Fibroblast of lung (primary cell): ENCODE measurements around the gene C1QL3.

Experiments used
- EZH2 ChIP-seq: IDR thresholded peaks from 2 replicates; pipeline ENCODE4 v1.5.1; 2012; ENCODE audit warnings: low read length, control low read depth, mild to moderate bottlenecking; ENCODE audit errors: missing control alignments
- TF ChIP-seq, protein P1 (sequence below), 2 donors: IDR thresholded peaks in 1 of 2; conservative IDR thresholded peaks in 1 of 2; 1 replicate in 1 of 2; 2 replicates in 1 of 2; pipeline ENCODE4 v1.5.1; 2011 to 2012; ENCODE audit warnings: low read length in 2 of 2, control low read depth in 1 of 2, inconsistent platforms in 1 of 2, low read depth in 1 of 2, mild to moderate bottlenecking in 1 of 2

DNA sequence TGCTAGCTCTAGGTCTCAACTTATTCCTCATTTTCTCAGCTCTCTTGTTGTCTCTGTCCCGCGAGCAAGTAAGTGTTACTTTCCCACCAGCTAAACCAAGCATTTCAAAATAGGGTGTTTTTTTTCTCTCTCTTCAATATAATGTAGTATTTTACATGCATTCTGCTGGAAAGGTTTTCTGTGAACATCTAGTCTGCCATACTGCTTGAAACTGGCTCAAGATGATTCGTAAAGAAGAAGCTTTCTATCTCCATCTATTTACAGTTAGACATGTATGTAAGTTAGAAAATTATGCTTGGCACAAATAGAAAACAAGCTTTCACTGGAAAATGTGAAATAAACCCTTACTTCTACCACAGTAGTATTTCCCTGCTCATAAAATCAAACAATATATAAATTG lies 31.2 kb downstream of the C1QL3 start:
- TF ChIP-seq, protein P1, sequence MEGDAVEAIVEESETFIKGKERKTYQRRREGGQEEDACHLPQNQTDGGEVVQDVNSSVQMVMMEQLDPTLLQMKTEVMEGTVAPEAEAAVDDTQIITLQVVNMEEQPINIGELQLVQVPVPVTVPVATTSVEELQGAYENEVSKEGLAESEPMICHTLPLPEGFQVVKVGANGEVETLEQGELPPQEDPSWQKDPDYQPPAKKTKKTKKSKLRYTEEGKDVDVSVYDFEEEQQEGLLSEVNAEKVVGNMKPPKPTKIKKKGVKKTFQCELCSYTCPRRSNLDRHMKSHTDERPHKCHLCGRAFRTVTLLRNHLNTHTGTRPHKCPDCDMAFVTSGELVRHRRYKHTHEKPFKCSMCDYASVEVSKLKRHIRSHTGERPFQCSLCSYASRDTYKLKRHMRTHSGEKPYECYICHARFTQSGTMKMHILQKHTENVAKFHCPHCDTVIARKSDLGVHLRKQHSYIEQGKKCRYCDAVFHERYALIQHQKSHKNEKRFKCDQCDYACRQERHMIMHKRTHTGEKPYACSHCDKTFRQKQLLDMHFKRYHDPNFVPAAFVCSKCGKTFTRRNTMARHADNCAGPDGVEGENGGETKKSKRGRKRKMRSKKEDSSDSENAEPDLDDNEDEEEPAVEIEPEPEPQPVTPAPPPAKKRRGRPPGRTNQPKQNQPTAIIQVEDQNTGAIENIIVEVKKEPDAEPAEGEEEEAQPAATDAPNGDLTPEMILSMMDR (conservative IDR thresholded peaks at IDR 0.05 in 1 of 2, IDR thresholded peaks at IDR 0.05 in 1 of 2; ENCODE audit: low read depth in 1 of 2, low read length in 2 of 2): no peak
- TF ChIP-seq EZH2: no peak
